Measurements from ENCODE around the gene RGS6.

DNA sequence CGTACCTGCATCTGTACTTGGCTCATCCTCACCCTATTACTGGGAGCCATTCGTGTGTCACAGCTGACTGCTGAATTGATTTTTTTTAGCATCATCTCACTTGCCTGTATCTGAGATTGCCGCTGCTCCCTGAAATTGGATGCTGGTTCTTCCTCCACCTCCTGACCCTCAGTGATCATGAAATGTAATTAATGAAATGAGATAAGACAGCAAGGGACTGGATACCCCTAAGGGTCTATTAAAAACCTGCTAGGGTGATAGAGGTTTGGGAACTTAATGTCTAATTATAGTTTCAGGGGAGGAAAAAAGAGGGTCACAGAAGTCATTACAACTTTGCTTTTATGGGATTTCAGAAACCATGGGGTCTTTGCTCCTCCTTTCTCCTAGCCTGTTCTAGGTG lies 551.1 kb downstream of the RGS6 start:
- TF ChIP-seq CTCF (IDR thresholded peaks at IDR 0.05) (no peak), POLR2A (IDR thresholded peaks at IDR 0.05) (no peak), EP300 (IDR thresholded peaks at IDR 0.05) (no peak), POLR2AphosphoS5 (IDR thresholded peaks at IDR 0.05) (no peak)
